PC-9 (cell line): Measurements from ENCODE around the gene YPEL4. TPM values are rescaled to one million over a fixed set of nuclear protein-coding genes. Genes with fewer than 3 reads are reported as not detected.
A peak's percentile ranks its signal among the peaks of the same experiment; 100 is the strongest.

Experiments
- BruUV-seq: library from RNA; stranded (reverse); fragments of 400-500 nt; replicated peaks from 2 replicates; lab custom pipeline; 2021; lab: Mats Ljungman, UMichigan
- CTCF ChIA-PET: fragments of 300-600 bp; sonication (Branson Sonifier 250); formaldehyde crosslinking; loops from one replicate; lab custom pipeline; 2022; ENCODE audit warnings: antibody characterized with exemption; lab: Charles Lee
- POLR2A ChIA-PET: fragments of 300-600 bp; sonication (Branson Sonifier 250); formaldehyde crosslinking; loops from one replicate; lab custom pipeline; 2022; ENCODE audit warnings: antibody characterized with exemption; ENCODE audit not compliant: unreplicated experiment; lab: Charles Lee
- DNase-seq, 2 experiments: peaks; one replicate each; pipeline versions ENCODE4 v3.0.0 to v3.0.0-alpha.2; 2015 to 2022; ENCODE audit warnings: mixed read lengths in 1 of 2
- H2AFZ ChIP-seq: fragments of 200-600 bp; sonication (generic); 2 replicates; pipeline ENCODE4 v1.8.1; 2017; ENCODE audit warnings: antibody characterized with exemption
- H3F3A ChIP-seq: fragments of 200-600 bp; sonication (generic); 2 replicates; pipeline ENCODE4 v1.8.1; 2017; ENCODE audit warnings: antibody characterized with exemption, mild to moderate bottlenecking, low read depth; ENCODE audit not compliant: insufficient read depth
- H3K27ac ChIP-seq: fragments of 200-600 bp; sonication (generic); 2 replicates; pipeline ENCODE4 v1.6.1; 2016; ENCODE audit warnings: mixed run types
- H3K27me3 ChIP-seq: fragments of 200-600 bp; sonication (generic); 2 replicates; pipeline ENCODE4 v1.6.1; 2016; ENCODE audit warnings: low read depth, mixed run types; ENCODE audit not compliant: insufficient read depth
- H3K36me3 ChIP-seq: fragments of 200-600 bp; sonication (generic); 2 replicates; pipeline ENCODE4 v1.6.1; 2016; ENCODE audit warnings: low read depth, mixed run types
- H3K4me1 ChIP-seq: fragments of 200-600 bp; sonication (generic); replicated peaks from 2 replicates; pipeline ENCODE4 v1.6.1; 2016; ENCODE audit warnings: mixed run types; ENCODE audit not compliant: insufficient read depth
- H3K4me2 ChIP-seq: fragments of 200-600 bp; sonication (generic); 2 replicates; pipeline ENCODE4 v1.6.1; 2017; ENCODE audit warnings: mixed run types
- H3K4me3 ChIP-seq: fragments of 200-600 bp; sonication (generic); 2 replicates; pipeline ENCODE4 v1.6.1; 2016; ENCODE audit warnings: mixed run types
- H3K79me2 ChIP-seq: fragments of 200-600 bp; sonication (generic); 2 replicates; pipeline ENCODE4 v1.6.1; 2017; ENCODE audit warnings: low read depth, mixed run types
- H3K9me2 ChIP-seq: fragments of 200-600 bp; sonication (generic); 2 replicates; pipeline ENCODE4 v1.8.1; 2017; ENCODE audit warnings: mild to moderate bottlenecking; ENCODE audit not compliant: insufficient read depth
- H3K9me3 ChIP-seq: fragments of 200-600 bp; sonication (generic); 2 replicates; pipeline ENCODE4 v1.8.1; 2016; ENCODE audit warnings: low read depth; ENCODE audit not compliant: insufficient read depth
- H4K20me1 ChIP-seq: fragments of 200-600 bp; sonication (generic); 2 replicates; pipeline ENCODE4 v1.8.1; 2017; ENCODE audit not compliant: insufficient read depth
- EZH2 ChIP-seq: fragments of 200-600 bp; sonication (generic); IDR thresholded peaks from 2 replicates; pipeline ENCODE4 v1.8.0; 2017; ENCODE audit warnings: antibody characterized with exemption, low read depth
- intact Hi-C: fragments of 100-400 bp; cut with micrococcal nuclease; formaldehyde crosslinking; loops from one replicate; pipeline ENCODE4 v1.10.0; 2022; ENCODE audit not compliant: unreplicated experiment
- total RNA-seq: library from RNA; stranded (reverse); gene quantifications from 2 replicates; pipeline ENCODE4 v1.2.3, GENCODE V29; 2021
- TF ChIP-seq, protein P1 (sequence below): fragments of 200-600 bp; sonication (generic); conservative IDR thresholded peaks from 2 replicates; pipeline ENCODE4 v1.6.1; 2017; ENCODE audit warnings: mixed run types, antibody characterized with exemption, mild to moderate bottlenecking, moderate library complexity

Gene YPEL4
- total RNA-seq, 1 experiment from 2014 or later: 0.98 TPM

DNA sequence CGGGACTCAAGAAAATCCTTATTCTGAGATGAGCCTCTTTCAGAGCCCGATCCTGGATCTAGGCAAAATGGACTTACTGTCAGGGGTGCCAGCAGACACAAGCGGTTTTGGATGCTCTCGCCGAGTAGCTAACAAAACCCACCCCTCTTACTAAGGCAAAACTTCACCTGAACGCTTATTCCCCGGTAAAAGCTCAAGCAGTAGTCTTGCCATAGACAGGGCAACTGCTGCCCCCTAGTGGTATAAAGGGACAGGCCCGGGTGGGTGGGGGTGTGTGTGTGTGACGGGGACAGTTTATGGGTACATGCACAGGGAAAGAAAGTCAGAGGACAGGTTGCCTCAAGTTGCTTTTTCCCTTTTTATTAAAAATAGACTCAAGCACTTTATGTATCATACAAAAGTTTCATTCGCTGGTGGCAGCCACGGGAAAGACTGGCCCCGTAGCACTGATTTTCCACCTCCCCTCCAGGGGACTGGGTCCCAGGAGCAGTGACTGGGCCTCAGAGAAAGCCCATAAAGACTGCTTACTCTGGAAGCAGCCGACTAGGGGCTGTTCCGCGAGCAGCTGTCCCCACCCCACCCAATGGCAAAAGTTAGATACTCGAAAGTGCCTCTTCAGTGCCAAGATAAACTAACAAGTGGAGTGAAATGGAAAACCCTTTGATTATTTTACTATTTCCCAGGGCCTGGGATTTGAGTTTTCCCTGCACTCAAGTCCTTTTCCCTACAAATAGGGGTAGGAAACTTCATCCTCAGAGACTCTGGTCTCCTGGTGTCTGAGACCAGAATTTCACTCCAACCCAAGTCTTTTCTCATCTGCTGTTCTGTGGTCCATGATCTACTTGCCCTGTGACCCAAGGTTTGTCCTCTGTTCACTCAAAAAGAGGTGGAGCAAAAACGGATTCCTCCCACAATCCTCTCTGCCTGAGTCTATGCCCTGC is 4.7 kb downstream of the YPEL4 start:
- BruUV-seq: no TSS peak
- DNase-seq: peak; percentile 60 to 83
- H3K4me1 ChIP-seq: peaks cover 3% of the 10 kb centered on the region; the same call in 1 of the 2 replicates
- TF ChIP-seq, protein P1, sequence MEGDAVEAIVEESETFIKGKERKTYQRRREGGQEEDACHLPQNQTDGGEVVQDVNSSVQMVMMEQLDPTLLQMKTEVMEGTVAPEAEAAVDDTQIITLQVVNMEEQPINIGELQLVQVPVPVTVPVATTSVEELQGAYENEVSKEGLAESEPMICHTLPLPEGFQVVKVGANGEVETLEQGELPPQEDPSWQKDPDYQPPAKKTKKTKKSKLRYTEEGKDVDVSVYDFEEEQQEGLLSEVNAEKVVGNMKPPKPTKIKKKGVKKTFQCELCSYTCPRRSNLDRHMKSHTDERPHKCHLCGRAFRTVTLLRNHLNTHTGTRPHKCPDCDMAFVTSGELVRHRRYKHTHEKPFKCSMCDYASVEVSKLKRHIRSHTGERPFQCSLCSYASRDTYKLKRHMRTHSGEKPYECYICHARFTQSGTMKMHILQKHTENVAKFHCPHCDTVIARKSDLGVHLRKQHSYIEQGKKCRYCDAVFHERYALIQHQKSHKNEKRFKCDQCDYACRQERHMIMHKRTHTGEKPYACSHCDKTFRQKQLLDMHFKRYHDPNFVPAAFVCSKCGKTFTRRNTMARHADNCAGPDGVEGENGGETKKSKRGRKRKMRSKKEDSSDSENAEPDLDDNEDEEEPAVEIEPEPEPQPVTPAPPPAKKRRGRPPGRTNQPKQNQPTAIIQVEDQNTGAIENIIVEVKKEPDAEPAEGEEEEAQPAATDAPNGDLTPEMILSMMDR: peak; percentile 98
- no peak for TF ChIP-seq EZH2
- no peak overlapping the region for H3K4me3 ChIP-seq
- no peaks in the 10 kb centered on the region for H3F3A ChIP-seq
- no peaks in the 10 kb centered on the region for H3K9me3 ChIP-seq
- intact Hi-C loops: loop anchor here (1.0 kb wide), 2 partner anchors 118 to 188 kb away; no protein-coding TSS in a partner anchor
- no peak overlapping the region for H3K27ac ChIP-seq
- no peaks in the 10 kb centered on the region for H3K79me2 ChIP-seq
- CTCF ChIA-PET: interaction anchor here (0.5 to 2.0 kb wide), 13 partner anchors 10 to 879 kb away, joined by 3 to 25 read pairs (median 4); partner anchors contain the start of gene UBE2L6
- H2AFZ ChIP-seq: no peak overlapping the region
- H3K27me3 ChIP-seq: peaks cover 46% of the 10 kb centered on the region
- 0 out of 2 replicates have a peak overlapping the region, but pooled peaks have one; percentile 11 for H3K4me2 ChIP-seq
- no peaks in the 10 kb centered on the region for H3K36me3 ChIP-seq
- no peaks in the 10 kb centered on the region for H3K9me2 ChIP-seq
- POLR2A ChIA-PET: interaction anchor here (0.5 to 0.6 kb wide), 2 partner anchors 102 to 309 kb away, joined by 3 to 4 read pairs; partner anchors contain the start of gene SSRP1
- no peaks in the 10 kb centered on the region for H4K20me1 ChIP-seq

DNA sequence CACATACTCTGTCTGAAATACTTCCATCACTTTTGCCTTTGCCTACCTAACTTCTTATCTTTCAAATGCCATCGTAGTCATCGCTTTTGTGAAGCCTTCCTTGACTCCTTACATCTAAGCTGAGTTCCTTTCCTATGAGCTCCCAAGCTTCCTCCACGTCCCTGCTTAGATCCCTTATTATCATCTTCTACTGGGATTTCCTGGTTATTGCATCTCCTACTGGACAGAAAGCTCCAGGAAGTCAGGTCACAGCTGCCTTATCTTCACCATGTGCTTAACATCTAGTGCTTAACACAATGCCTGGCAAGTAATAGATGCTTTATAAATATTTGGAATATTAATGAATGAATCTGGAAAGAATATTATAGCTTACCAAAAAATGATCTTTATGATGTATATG is 5.9 kb downstream of the YPEL4 start:
- CTCF ChIA-PET: interaction anchor here (0.6 to 2.0 kb wide), 14 partner anchors 11 to 943 kb away, joined by 3 to 25 read pairs (median 4); partner anchors contain the start of gene UBE2L6
- intact Hi-C loops: loop anchor here (1.0 kb wide), 2 partner anchors 117 to 187 kb away; no protein-coding TSS in a partner anchor
- Histone ChIP-seq H3F3A (no peaks in the 10 kb centered on the region), H2AFZ (no peak overlapping the region), H3K4me2 (no peak overlapping the region), H3K79me2 (no peaks in the 10 kb centered on the region), H3K27ac (no peak overlapping the region), H3K9me2 (no peaks in the 10 kb centered on the region), H3K4me3 (no peak overlapping the region), H3K9me3 (no peaks in the 10 kb centered on the region), H3K36me3 (no peaks in the 10 kb centered on the region), H3K27me3 (peaks cover 38% of the 10 kb centered on the region), H3K4me1 (peaks cover 3% of the 10 kb centered on the region; the same call in 1 of the 2 replicates), H4K20me1 (no peaks in the 10 kb centered on the region)
- POLR2A ChIA-PET: interaction anchor here (0.6 to 0.9 kb wide), 3 partner anchors 8 to 60 kb away, joined by 3 to 12 read pairs (median 11); no protein-coding TSS in a partner anchor
- TF ChIP-seq, protein P1: no peak
- no peak for TF ChIP-seq EZH2
- BruUV-seq: no TSS peak
- no peak for DNase-seq
